Panc1 (cell line): Measurements from ENCODE around the gene RAMP1. TPM values are rescaled to one million over a fixed set of nuclear protein-coding genes. Genes with fewer than 3 reads are reported as not detected.

ENCODE experiments used
- ATAC-seq: fragments of 200-7000 bp; cut with Tn5 transposase; 2 replicates; pipeline ENCODE4 v1.9.1; 2020; ENCODE audit warnings: mild to moderate bottlenecking, moderate library complexity
- BruUV-seq: library from RNA; stranded (reverse); fragments of 400-500 nt; replicated peaks from 2 replicates; lab custom pipeline; 2021; lab: Mats Ljungman, UMichigan
- CTCF ChIA-PET: fragments of 300-600 bp; sonication (Branson Sonifier 250); formaldehyde crosslinking; loops from one replicate; lab custom pipeline; 2022; ENCODE audit warnings: antibody characterized with exemption; lab: Charles Lee
- POLR2A ChIA-PET: fragments of 300-600 bp; sonication (Branson Sonifier 250); formaldehyde crosslinking; loops from one replicate; lab custom pipeline; 2022; ENCODE audit warnings: antibody characterized with exemption; lab: Charles Lee
- DNase-seq: peaks from one replicate; pipeline ENCODE4 v3.0.0-alpha.2; 2010; ENCODE audit warnings: low read depth, low spot score
- H3K27ac ChIP-seq: 2 replicates; pipeline ENCODE4 v1.5.1; 2011; ENCODE audit warnings: mild to moderate bottlenecking, low read length, inconsistent platforms
- H3K27me3 ChIP-seq: fragments of 200-500 bp; sonication (Bioruptor generic); 2 replicates; pipeline ENCODE4 v1.6.0; 2014; ENCODE audit warnings: low read length, inconsistent platforms; ENCODE audit not compliant: control insufficient read depth, insufficient read depth
- H3K36me3 ChIP-seq: fragments of 200-500 bp; sonication (Bioruptor generic); 2 replicates; pipeline ENCODE4 v1.5.1; 2014; ENCODE audit warnings: inconsistent platforms, mild to moderate bottlenecking, low read length, moderate library complexity; ENCODE audit not compliant: control insufficient read depth, insufficient read depth
- H3K4me1 ChIP-seq: 2 replicates; pipeline ENCODE4 v1.5.1; 2011; ENCODE audit warnings: inconsistent platforms, mild to moderate bottlenecking, low read length, moderate library complexity; ENCODE audit not compliant: control insufficient read depth, insufficient read depth
- H3K4me3 ChIP-seq, 2 experiments: 2 replicates each; pipeline ENCODE4 v1.5.1; 2011 to 2012; ENCODE audit warnings: low read depth in 2 of 2, low read length in 2 of 2, mild to moderate bottlenecking in 2 of 2, inconsistent platforms in 1 of 2, moderate library complexity in 1 of 2
- H3K9me3 ChIP-seq: fragments of 200-500 bp; sonication (Bioruptor generic); 2 replicates; pipeline ENCODE4 v1.5.1; 2014; ENCODE audit warnings: low read depth, mild to moderate bottlenecking, inconsistent platforms, low read length, moderate library complexity; ENCODE audit not compliant: control insufficient read depth, insufficient read depth
- POLR2AphosphoS5 ChIP-seq: IDR thresholded peaks from 2 replicates; pipeline ENCODE4 v1.6.1; 2012; ENCODE audit warnings: mild to moderate bottlenecking, low read depth, low read length, moderate library complexity
- SIN3A ChIP-seq: IDR thresholded peaks from 2 replicates; pipeline ENCODE4 v1.6.1; 2012; ENCODE audit warnings: low read depth, mild to moderate bottlenecking, low read length, moderate library complexity, borderline replicate concordance; ENCODE audit not compliant: insufficient read depth
- TCF7L2 ChIP-seq: IDR thresholded peaks from 2 replicates; pipeline ENCODE4 v1.6.1; 2011; ENCODE audit warnings: mild to moderate bottlenecking, low read depth, low read length, inconsistent platforms
- in situ Hi-C: cut with HindIII; loops from 2 replicates; pipeline ENCODE4 v1.10.0; 2016; ENCODE audit warnings: low sequenced_read_pairs, low pct_unique_long_range_greater_than_20kb
- intact Hi-C: fragments of 100-400 bp; cut with micrococcal nuclease; formaldehyde crosslinking; loops from one replicate; pipeline ENCODE4 v1.10.0; 2022; ENCODE audit not compliant: unreplicated experiment
- total RNA-seq: library from RNA; stranded (reverse); gene quantifications from one replicate; pipeline ENCODE4 v1.2.1, GENCODE V29; 2021; ENCODE audit not compliant: unreplicated experiment
- TF ChIP-seq, protein P1 (sequence below): fragments of 450-650 bp; IDR thresholded peaks from 2 replicates; pipeline ENCODE4 v1.5.1; 2017; ENCODE audit warnings: mild to moderate bottlenecking
- TF ChIP-seq, protein P2 (sequence below), 2 experiments: IDR thresholded peaks; 2 replicates each; pipeline ENCODE4 v1.6.1; 2011 to 2012; ENCODE audit warnings: low read depth in 2 of 2, control low read depth in 1 of 2, low read length in 1 of 2, mild to moderate bottlenecking in 1 of 2, moderate library complexity in 1 of 2; ENCODE audit not compliant: insufficient read depth in 1 of 2

The RAMP1 gene
- total RNA-seq, 1 experiment from 2014 or later = 17.6 TPM

DNA sequence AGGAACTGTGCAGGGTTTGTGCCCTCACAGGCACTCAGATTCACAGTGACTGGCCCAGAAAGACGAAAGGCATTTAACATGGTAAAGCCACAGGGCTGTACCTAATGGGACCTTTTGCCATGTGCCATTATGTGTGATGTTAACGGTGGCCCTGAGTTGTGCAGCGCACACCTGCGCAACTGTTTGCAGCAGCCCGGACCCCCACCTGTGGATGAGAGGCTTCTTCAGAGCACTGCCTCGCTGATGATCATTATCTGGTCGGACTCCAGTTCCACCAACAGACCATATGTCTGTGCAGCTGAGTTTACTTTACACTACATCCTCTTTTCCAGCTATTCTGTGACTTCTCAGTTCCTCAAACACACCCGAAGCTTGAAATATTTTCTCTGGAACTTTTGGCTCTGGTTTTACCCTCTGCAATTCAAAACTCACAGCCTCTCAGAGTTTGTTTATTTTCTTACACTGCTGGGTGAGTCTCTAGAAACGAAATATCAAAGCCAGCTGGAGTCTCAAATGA is 71.8 kb downstream of the RAMP1 start:
- Histone ChIP-seq H3K4me1 (no peaks in the 10 kb centered on the region), H3K27ac (no peak overlapping the region), H3K27me3 (no peaks in the 10 kb centered on the region), H3K4me3 (no peak overlapping the region), H3K9me3 (no peaks in the 10 kb centered on the region), H3K36me3 (no peaks in the 10 kb centered on the region)
- CTCF ChIA-PET = interaction anchor here (0.5 kb wide), 1 partner anchor 10 kb away, joined by 3 read pairs; no protein-coding TSS in a partner anchor
- ATAC-seq (no peak; the same call in 1 of the 2 replicates), DNase-seq (no peak)
- in situ Hi-C loops (no loop called here), intact Hi-C loops (no loop called here)
- TF ChIP-seq, protein P1, sequence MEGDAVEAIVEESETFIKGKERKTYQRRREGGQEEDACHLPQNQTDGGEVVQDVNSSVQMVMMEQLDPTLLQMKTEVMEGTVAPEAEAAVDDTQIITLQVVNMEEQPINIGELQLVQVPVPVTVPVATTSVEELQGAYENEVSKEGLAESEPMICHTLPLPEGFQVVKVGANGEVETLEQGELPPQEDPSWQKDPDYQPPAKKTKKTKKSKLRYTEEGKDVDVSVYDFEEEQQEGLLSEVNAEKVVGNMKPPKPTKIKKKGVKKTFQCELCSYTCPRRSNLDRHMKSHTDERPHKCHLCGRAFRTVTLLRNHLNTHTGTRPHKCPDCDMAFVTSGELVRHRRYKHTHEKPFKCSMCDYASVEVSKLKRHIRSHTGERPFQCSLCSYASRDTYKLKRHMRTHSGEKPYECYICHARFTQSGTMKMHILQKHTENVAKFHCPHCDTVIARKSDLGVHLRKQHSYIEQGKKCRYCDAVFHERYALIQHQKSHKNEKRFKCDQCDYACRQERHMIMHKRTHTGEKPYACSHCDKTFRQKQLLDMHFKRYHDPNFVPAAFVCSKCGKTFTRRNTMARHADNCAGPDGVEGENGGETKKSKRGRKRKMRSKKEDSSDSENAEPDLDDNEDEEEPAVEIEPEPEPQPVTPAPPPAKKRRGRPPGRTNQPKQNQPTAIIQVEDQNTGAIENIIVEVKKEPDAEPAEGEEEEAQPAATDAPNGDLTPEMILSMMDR = no peak
- TF ChIP-seq POLR2AphosphoS5 (no peak), TCF7L2 (no peak)
- TF ChIP-seq, protein P2, sequence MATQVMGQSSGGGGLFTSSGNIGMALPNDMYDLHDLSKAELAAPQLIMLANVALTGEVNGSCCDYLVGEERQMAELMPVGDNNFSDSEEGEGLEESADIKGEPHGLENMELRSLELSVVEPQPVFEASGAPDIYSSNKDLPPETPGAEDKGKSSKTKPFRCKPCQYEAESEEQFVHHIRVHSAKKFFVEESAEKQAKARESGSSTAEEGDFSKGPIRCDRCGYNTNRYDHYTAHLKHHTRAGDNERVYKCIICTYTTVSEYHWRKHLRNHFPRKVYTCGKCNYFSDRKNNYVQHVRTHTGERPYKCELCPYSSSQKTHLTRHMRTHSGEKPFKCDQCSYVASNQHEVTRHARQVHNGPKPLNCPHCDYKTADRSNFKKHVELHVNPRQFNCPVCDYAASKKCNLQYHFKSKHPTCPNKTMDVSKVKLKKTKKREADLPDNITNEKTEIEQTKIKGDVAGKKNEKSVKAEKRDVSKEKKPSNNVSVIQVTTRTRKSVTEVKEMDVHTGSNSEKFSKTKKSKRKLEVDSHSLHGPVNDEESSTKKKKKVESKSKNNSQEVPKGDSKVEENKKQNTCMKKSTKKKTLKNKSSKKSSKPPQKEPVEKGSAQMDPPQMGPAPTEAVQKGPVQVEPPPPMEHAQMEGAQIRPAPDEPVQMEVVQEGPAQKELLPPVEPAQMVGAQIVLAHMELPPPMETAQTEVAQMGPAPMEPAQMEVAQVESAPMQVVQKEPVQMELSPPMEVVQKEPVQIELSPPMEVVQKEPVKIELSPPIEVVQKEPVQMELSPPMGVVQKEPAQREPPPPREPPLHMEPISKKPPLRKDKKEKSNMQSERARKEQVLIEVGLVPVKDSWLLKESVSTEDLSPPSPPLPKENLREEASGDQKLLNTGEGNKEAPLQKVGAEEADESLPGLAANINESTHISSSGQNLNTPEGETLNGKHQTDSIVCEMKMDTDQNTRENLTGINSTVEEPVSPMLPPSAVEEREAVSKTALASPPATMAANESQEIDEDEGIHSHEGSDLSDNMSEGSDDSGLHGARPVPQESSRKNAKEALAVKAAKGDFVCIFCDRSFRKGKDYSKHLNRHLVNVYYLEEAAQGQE (IDR thresholded peaks at IDR 0.05; ENCODE audit: insufficient read depth in 1 of 2, low read depth in 2 of 2, low read length in 1 of 2) = no peak
- no TSS peak for BruUV-seq
- POLR2A ChIA-PET = no interaction called here

DNA sequence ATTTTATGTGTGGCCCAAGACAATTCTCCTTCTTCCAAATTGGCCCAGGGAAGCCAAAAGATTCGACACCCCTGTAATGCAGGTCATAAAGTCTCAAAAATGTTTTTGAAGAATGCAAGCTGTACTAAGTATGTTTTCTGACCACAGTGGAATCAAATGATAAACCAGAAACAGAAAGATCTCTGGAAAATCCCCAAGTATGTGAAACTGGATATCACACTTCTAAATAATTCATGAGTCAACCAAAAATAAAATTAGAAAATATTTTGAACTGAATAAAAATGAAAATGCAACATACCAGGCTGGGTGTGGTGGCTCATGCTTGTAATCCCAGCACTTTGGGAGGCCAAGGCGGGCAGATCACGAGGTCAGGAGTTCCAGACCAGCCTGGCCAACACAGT is 73.3 kb downstream of the RAMP1 start:
- no peaks in the 10 kb centered on the region for H3K4me1 ChIP-seq
- POLR2A ChIA-PET = interaction anchor here (0.6 kb wide), 1 partner anchor 16 kb away, joined by 3 read pairs; no protein-coding TSS in a partner anchor
- BruUV-seq = no TSS peak
- no peaks in the 10 kb centered on the region for H3K9me3 ChIP-seq
- CTCF ChIA-PET = interaction anchor here (0.6 to 1.2 kb wide), 2 partner anchors 9 to 183 kb away, joined by 3 to 10 read pairs; no protein-coding TSS in a partner anchor
- H3K27ac ChIP-seq = no peak overlapping the region
- in situ Hi-C loops (no loop called here), intact Hi-C loops (no loop called here)
- ATAC-seq (no peak), DNase-seq (no peak)
- H3K4me3 ChIP-seq = no peak overlapping the region
- TF ChIP-seq, protein P1 = no peak
- no peaks in the 10 kb centered on the region for H3K36me3 ChIP-seq
- no peaks in the 10 kb centered on the region for H3K27me3 ChIP-seq

DNA sequence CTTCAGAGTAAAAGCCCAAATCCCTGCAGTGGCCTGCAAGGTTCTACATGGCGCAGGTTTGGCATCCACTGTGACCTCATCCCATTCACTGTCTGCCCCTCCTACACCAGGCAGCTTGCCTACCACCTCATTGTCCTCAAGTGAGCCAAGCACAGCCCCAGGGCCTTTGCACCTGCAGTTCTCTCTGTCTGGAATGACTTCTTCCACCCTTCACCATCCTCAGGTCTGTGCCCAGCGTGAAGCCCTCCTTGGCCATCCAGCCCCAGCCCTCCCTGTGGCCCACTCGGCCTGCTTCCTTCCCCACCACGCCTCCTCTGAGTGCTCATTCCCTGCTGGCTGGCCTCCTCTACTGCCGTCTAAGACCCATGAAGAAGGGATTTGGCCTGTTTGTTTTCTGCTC is 74.8 kb downstream of the RAMP1 start:
- POLR2A ChIA-PET = no interaction called here
- intact Hi-C loops (no loop called here), in situ Hi-C loops (no loop called here)
- no peak for DNase-seq
- no peaks in the 10 kb centered on the region for H3K9me3 ChIP-seq
- ATAC-seq = no peak; the same call in 1 of the 2 replicates
- no peaks in the 10 kb centered on the region for H3K4me1 ChIP-seq
- TF ChIP-seq TCF7L2 (no peak), POLR2AphosphoS5 (no peak), SIN3A (no peak)
- TF ChIP-seq, protein P1 = no peak
- TF ChIP-seq, protein P2 (IDR thresholded peaks at IDR 0.05; ENCODE audit: insufficient read depth in 1 of 2, low read depth in 2 of 2, low read length in 1 of 2) = no peak
- no peak overlapping the region for H3K27ac ChIP-seq
- CTCF ChIA-PET = no interaction called here
- H3K4me3 ChIP-seq = no peak overlapping the region
- no TSS peak for BruUV-seq
- no peaks in the 10 kb centered on the region for H3K27me3 ChIP-seq
- no peaks in the 10 kb centered on the region for H3K36me3 ChIP-seq
